ENCODE results near the gene ZFHX3.

The ZFHX3 gene

GRCh38 chr16:73056921-73057290 lies 9.0 kb upstream of the ZFHX3 start:
- no peak for DNase-seq (ENCODE audit: low read depth in 2 of 3, low spot score in 2 of 3)

- no peak for DNase-seq (ENCODE audit: low read depth in 2 of 3, low spot score in 2 of 3)
These were observed 8.5 kb upstream of the ZFHX3 start for GRCh38 chr16:73056448-73056847.

- DNase-seq (ENCODE audit: low read depth in 2 of 3, low spot score in 2 of 3): no peak
These were observed 7.0 kb upstream of the ZFHX3 start for GRCh38 chr16:73054813-73055482.

- no peak for DNase-seq (ENCODE audit: low read depth in 2 of 3, low spot score in 2 of 3)
These were observed 6.5 kb upstream of the ZFHX3 start for GRCh38 chr16:73054498-73054812.

GRCh38 chr16:73054125-73054484 lies 6.2 kb upstream of the ZFHX3 start:
- no peak for DNase-seq (ENCODE audit: low read depth in 2 of 3, low spot score in 2 of 3)

GRCh38 chr16:73053364-73054124 lies 5.6 kb upstream of the ZFHX3 start:
- DNase-seq (ENCODE audit: low read depth in 2 of 3, low spot score in 2 of 3): no peak

- DNase-seq (ENCODE audit: low read depth in 2 of 3, low spot score in 2 of 3): no peak
These were observed 5.1 kb upstream of the ZFHX3 start for GRCh38 chr16:73053038-73053363.

GRCh38 chr16:73052576-73052975 lies 4.6 kb upstream of the ZFHX3 start:
- DNase-seq (ENCODE audit: low read depth in 2 of 3, low spot score in 2 of 3): no peak

- DNase-seq (ENCODE audit: low read depth in 2 of 3, low spot score in 2 of 3): no peak
These were observed 4.0 kb upstream of the ZFHX3 start for GRCh38 chr16:73051961-73052360.

GRCh38 chr16:73051226-73051625 lies 3.3 kb upstream of the ZFHX3 start:
- DNase-seq (ENCODE audit: low read depth in 2 of 3, low spot score in 2 of 3): no peak

- DNase-seq (ENCODE audit: low read depth in 2 of 3, low spot score in 2 of 3): no peak
These were observed 2.5 kb upstream of the ZFHX3 start for GRCh38 chr16:73050201-73051099.

- DNase-seq (ENCODE audit: low read depth in 2 of 3, low spot score in 2 of 3): no peak
These were observed 1.6 kb upstream of the ZFHX3 start for GRCh38 chr16:73049511-73049910.

GRCh38 chr16:73049091-73049490 lies 1.2 kb upstream of the ZFHX3 start:
- DNase-seq (ENCODE audit: low read depth in 2 of 3, low spot score in 2 of 3): no peak

GRCh38 chr16:73048292-73049080 lies 558 bp upstream of the ZFHX3 start:
- no peak for DNase-seq (ENCODE audit: low read depth in 2 of 3, low spot score in 2 of 3)

GRCh38 chr16:73047221-73047535 lies 750 bp downstream of the ZFHX3 start:
- DNase-seq (ENCODE audit: low read depth in 2 of 3, low spot score in 2 of 3): no peak

GRCh38 chr16:73046849-73047214 lies 1.1 kb downstream of the ZFHX3 start:
- DNase-seq (ENCODE audit: low read depth in 2 of 3, low spot score in 2 of 3): no peak

- no peak for DNase-seq (ENCODE audit: low read depth in 2 of 3, low spot score in 2 of 3)
These were observed 1.6 kb downstream of the ZFHX3 start for GRCh38 chr16:73046202-73046848.

GRCh38 chr16:73043828-73044467 lies 4.0 kb downstream of the ZFHX3 start:
- DNase-seq (ENCODE audit: low read depth in 2 of 3, low spot score in 2 of 3): no peak

GRCh38 chr16:73042807-73043206 lies 5.1 kb downstream of the ZFHX3 start:
- DNase-seq (ENCODE audit: low read depth in 2 of 3, low spot score in 2 of 3): no peak

- DNase-seq (ENCODE audit: low read depth in 2 of 3, low spot score in 2 of 3): no peak
These were observed 6.3 kb downstream of the ZFHX3 start for GRCh38 chr16:73041676-73042075.

Measured in activated CD8-positive, alpha-beta memory T cell treated with anti-CD3 and anti-CD28 coated beads for 48 hours (primary cell).